ENCODE data around the gene FMNL2.

Gene FMNL2

DNA sequence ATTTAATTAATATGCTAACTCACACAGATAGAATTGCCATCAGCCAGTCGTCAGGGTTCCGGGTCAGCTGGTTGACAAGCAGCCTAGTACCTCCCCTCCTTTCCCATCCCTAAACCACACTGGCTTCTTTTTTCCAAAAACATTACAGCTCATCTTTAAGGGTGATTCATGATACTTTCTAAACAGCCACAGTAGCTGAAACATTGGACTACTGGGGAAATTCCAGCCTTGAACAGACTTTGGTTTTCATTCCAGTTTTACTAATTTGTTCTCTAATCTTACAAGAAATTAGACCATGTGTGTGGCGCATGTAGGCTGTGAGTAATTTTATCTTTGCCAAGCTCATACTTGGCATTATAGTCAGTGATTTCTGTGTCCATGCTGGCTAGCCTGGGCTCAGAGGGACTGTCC lies 110.8 kb downstream of the FMNL2 start:
- no peak for DNase-seq (ENCODE audit: low read depth in 4 of 4, low spot score in 1 of 4)

GRCh38 chr2:152446213-152446612 lies 111.2 kb downstream of the FMNL2 start:
- DNase-seq (ENCODE audit: low read depth in 4 of 4, low spot score in 1 of 4): no peak

- DNase-seq (ENCODE audit: low read depth in 4 of 4, low spot score in 1 of 4): no peak
Measured at GRCh38 chr2:152447897-152448296, 112.9 kb downstream of the FMNL2 start.

DNA sequence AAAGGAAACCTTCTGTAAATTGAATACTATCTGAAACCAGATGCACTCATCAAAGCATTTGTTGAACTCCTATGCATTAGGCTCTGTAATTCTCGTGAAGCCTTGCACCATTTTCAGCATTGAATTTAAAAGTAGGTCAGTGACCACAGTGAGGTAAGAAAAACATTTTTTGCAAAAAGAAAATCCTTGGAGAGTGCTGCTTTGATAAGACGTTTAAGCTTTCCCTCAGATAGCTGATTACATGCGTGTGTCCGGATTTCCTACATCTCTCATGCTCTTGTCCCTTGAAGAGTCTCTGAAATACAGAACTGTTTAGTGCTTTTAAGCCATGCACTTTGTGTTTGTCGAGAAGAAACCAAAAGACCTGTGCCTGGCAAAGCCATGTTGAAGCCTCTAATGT lies 113.6 kb downstream of the FMNL2 start:
- no peak for DNase-seq (ENCODE audit: low read depth in 4 of 4, low spot score in 1 of 4)

DNA sequence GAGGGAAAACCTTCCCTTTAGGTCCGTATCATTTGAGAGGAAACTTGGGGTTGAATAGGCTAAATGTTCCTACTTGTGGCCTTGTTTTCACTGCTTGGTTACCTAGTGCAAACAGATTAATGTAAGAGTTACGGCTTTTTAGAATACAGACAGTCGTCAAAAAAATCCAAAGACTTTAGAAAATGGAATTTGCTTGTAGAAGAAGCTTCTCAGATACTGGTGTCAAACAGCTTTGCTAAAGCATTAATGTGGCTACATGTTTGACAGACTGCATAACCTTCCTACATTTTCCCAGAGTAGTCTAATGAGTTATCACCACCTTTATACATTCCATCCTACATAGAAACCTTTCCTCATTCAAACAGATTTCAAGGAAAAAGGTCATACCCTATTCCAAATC lies 114.6 kb downstream of the FMNL2 start:
- no peak for DNase-seq (ENCODE audit: low read depth in 4 of 4, low spot score in 1 of 4)

GRCh38 chr2:152450176-152450575 lies 115.2 kb downstream of the FMNL2 start:
- DNase-seq (ENCODE audit: low read depth in 4 of 4, low spot score in 1 of 4): no peak

- DNase-seq (ENCODE audit: low read depth in 4 of 4, low spot score in 1 of 4): no peak
Measured at GRCh38 chr2:152452256-152452973, 117.4 kb downstream of the FMNL2 start.

DNA sequence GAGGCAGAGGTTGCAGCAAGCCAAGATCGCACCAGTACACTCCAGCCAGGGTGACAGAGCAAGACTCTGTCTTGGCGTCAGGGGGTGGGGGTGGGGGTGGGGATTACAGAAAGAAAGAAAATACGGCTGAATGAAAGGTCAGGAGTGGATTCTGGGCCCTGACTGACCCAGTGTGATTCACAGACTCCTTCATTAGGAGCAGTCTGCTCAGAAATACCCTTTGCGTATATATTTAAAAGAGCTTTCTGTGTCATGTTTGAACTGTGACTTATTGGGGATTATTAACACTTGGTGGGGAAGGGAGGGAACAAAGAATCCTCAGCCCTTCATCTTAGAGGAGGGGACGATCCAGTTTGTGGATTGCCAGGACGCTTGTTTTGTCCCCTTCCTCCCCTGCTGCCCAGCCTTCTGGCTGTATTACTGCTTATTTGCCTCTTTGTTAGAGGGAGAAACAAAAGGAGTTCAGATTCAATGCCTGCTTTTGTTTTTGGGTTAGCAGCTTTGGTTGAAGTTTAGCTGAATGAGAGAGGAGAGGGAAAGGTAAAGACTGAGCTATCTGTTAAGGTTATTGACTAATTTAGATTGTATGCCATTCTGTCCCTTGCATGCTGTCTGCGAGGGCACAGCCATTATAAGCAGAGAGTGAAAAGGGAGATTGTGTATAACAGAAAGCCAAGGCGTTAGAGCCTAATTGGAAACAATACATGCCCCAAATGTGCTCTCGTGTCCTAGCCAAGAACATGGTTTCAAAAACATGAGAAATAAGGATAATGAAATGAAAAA lies 118.3 kb downstream of the FMNL2 start:
- no peak for DNase-seq (ENCODE audit: low read depth in 4 of 4, low spot score in 1 of 4)

GRCh38 chr2:152454371-152454770 lies 119.4 kb downstream of the FMNL2 start:
- DNase-seq (ENCODE audit: low read depth in 4 of 4, low spot score in 1 of 4): no peak

DNA sequence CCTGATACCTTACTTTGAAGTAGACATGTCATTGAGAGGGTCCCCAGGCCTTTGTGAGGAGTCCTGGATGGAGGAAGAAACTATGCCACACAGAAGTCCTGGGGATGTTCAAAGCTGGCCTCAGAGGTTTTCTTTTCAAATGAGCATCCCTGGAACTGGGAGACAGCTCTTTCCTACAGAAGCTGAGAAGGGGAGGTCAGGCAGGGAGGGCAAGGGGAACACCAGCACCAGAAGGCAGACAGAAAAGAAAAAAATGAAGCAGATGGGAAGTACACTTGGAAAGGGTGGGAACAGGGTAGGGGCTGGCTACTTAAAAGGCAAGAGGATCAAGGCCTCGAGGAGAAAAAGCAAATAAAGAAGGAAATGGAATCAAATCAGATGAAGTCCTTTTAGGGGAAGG lies 120.0 kb downstream of the FMNL2 start:
- DNase-seq (ENCODE audit: low read depth in 4 of 4, low spot score in 1 of 4): no peak

- DNase-seq (ENCODE audit: low read depth in 4 of 4, low spot score in 1 of 4): no peak
Measured at GRCh38 chr2:152455738-152456137, 120.8 kb downstream of the FMNL2 start.

DNA sequence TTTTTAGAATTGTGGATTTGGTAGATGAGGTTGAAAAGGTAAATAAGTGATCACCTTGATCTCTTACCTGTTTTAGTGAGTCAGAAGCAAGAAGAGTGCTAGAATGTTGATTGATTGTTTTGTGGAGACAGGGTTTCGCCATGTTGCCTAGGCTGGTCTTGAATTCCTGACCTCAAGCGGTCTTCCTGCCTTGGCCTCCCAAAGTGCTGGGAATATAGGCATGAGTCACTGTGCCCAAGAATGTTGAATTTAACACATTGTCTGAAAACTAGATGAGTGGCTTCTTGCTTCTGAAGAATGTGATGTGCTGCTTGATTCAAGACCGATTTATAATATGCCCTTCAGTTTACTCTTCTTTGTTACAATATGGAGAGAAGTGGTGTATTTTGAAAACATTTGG lies 121.3 kb downstream of the FMNL2 start:
- DNase-seq (ENCODE audit: low read depth in 4 of 4, low spot score in 1 of 4): no peak

- DNase-seq (ENCODE audit: low read depth in 4 of 4, low spot score in 1 of 4): no peak
Measured at GRCh38 chr2:152458441-152458940, 123.5 kb downstream of the FMNL2 start.

DNA sequence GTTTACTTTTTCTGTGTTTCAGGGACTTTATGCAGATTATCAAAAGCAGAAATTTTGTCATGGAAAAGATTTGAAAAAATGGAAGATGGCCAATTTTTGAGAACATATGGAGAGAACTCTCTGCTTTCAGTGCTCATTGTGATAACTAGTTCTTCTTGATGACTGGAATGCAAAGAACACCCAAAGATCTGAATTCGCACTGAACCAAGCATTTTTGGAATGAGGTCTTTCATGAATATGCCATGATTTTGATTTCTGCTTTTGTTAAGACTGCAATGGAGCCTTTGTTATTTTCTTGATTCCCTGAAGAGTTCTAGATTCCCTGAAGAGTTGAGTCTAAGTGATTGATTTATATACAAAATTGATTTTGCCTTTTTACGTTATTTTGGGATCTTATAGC lies 124.1 kb downstream of the FMNL2 start:
- DNase-seq (ENCODE audit: low read depth in 4 of 4, low spot score in 1 of 4): no peak

GRCh38 chr2:152460567-152460966 lies 125.6 kb downstream of the FMNL2 start:
- DNase-seq (ENCODE audit: low read depth in 4 of 4, low spot score in 1 of 4): no peak

DNA sequence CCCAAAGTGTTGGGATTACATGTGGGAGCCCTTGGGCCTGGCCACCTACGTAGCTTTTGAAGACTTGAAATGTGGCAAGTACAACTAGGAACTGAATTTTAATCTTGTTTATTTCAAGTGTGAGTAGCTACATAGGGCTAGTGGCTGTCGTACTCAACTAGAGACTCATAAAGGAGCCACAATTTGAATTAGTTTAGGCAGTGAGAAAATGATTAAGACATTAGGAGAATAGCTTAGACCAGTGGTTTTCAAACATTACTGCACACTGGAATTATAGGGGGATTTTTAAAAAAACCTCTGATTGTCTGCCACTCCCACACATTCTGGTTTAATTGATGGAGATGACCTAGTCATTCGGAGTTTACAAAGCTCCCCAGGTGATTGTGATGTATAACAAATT lies 127.1 kb downstream of the FMNL2 start:
- DNase-seq (ENCODE audit: low read depth in 4 of 4, low spot score in 1 of 4): no peak

GRCh38 chr2:152462779-152463178 lies 127.8 kb downstream of the FMNL2 start:
- no peak for DNase-seq (ENCODE audit: low read depth in 4 of 4, low spot score in 1 of 4)

- DNase-seq (ENCODE audit: low read depth in 4 of 4, low spot score in 1 of 4): no peak
Measured at GRCh38 chr2:152464851-152465470, 130.0 kb downstream of the FMNL2 start.

DNA sequence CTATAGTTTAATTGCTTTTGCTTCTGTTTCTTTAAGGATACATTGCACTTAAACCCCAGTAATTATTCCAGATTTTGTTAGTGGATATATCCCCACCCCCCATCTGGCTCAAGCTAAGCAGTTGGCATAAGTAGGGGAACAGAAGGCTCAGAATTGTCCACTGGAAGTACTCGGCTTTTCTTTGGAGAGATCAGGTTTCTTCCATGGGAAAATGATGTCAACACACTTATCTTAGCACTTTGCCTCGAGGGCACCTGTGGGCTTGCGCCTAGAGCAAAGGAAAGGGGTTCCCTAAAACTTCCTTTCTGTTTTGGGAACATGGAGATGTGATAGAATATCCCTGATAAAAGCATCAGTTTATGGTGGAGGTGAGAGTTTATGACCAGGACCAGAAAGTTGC lies 130.6 kb downstream of the FMNL2 start:
- DNase-seq (ENCODE audit: low read depth in 4 of 4, low spot score in 1 of 4): no peak

DNA sequence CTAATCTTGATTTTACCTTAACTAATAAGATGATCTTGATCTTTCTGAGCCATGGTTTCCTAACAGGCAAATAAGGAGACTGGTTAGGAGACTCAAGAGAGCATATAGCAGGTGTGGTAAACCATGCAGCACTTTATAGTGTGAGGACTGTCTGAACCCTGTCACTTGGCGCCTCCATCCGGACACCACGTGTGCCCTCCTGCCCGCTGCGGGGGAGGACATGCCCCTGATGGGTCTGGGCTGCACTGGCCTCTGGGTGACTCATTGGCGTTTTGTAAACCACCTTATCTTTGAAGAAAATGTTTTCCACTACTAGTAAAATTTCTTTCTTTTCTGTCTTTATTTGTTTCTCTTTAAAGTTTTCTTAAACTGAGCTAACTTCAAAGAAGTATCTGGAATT lies 131.1 kb downstream of the FMNL2 start:
- no peak for DNase-seq (ENCODE audit: low read depth in 4 of 4, low spot score in 1 of 4)

- DNase-seq (ENCODE audit: low read depth in 4 of 4, low spot score in 1 of 4): no peak
Measured at GRCh38 chr2:152466980-152467676, 132.2 kb downstream of the FMNL2 start.

Measured in stimulated activated CD4-positive, alpha-beta T cell treated with anti-CD3 and anti-CD28 coated beads, Interleukin-1b, Interleukin-23, amount 100 ng/mL, for 24 hours (primary cell).